Measurements from ENCODE around the gene TPST2. TPM values are rescaled to one million over a fixed set of nuclear protein-coding genes. Genes with fewer than 3 reads are reported as not detected.
"Not testable (repeated sequence)": the region's sequence is repeated elsewhere in the genome, so short reads cannot be mapped to it uniquely, and the experiment has no call there.

Gene TPST2
- polyA plus RNA-seq, 1 experiment, result 84.9 TPM

DNA sequence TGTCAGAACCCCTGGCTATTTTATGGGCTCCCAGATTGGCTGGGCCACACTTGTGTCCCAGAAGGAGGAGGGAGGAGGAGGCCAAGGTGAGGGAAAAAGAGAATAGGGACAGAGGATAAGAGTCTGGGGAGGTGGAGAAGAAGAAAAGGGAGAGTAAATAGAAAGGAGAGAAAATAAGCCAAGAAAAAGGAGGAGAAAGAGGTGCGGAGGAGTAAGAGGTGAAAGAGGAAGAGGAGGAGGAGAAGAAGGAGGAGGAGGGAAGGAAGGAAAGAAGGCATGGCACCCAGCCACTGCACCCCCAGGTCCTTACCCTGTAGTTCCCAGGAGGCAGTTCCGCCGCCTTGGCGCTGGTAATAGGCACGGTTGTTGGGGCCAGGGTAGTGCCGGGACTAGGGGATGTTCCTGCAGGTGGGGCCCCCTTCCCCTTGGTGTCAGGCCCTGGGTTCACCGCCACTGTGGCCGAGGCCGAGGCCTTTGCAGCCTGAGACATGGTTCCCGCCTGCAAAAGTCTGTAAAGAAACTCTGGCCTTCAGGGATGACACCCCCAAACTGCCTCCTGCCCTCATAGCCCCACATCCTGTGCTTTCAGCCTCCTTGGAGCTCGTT lies 26.0 kb upstream of the TPST2 start:
- Histone ChIP-seq H3K27me3 (ENCODE audit: control insufficient read depth, insufficient read depth, low read length) (peaks cover 4% of the 10 kb centered on the region), H3K4me3 (ENCODE audit: low read depth, low read length) (no peak overlapping the region), H3K36me3 (ENCODE audit: control insufficient read depth, insufficient read depth, low read length) (no peaks in the 10 kb centered on the region)
- TF ChIP-seq, protein P1, sequence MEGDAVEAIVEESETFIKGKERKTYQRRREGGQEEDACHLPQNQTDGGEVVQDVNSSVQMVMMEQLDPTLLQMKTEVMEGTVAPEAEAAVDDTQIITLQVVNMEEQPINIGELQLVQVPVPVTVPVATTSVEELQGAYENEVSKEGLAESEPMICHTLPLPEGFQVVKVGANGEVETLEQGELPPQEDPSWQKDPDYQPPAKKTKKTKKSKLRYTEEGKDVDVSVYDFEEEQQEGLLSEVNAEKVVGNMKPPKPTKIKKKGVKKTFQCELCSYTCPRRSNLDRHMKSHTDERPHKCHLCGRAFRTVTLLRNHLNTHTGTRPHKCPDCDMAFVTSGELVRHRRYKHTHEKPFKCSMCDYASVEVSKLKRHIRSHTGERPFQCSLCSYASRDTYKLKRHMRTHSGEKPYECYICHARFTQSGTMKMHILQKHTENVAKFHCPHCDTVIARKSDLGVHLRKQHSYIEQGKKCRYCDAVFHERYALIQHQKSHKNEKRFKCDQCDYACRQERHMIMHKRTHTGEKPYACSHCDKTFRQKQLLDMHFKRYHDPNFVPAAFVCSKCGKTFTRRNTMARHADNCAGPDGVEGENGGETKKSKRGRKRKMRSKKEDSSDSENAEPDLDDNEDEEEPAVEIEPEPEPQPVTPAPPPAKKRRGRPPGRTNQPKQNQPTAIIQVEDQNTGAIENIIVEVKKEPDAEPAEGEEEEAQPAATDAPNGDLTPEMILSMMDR (IDR thresholded peaks at IDR 0.05; ENCODE audit: insufficient read depth, low read depth, low read length), result no peak
- CTCF ChIA-PET, result no interaction called here
- DNase-seq (ENCODE audit: low read depth), result no peak
- POLR2A ChIA-PET, result no interaction called here

DNA sequence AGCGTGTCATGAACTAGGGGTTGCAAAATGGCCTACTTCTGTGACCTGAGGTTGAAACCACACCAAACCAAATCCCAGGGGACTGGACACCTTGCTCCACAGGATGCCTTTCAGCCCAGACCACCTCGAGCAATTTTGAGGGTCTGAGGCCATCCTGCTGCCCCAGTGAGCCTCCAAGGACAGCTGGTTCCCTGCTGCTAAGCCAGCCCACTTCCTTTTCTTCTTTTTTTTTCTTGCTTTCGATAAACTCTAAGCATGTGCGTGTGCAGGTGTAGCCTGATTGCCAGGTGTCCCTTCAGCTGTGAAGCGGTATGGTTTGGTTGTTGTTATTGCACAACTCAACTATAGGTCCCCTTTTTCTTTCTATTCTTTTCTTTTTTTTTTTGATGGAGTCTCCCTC lies 25.2 kb upstream of the TPST2 start:
- DNase-seq (ENCODE audit: low read depth), result no peak
- no peak overlapping the region for H3K4me3 ChIP-seq (ENCODE audit: low read depth, low read length)
- no peaks in the 10 kb centered on the region for H3K36me3 ChIP-seq (ENCODE audit: control insufficient read depth, insufficient read depth, low read length)
- peaks cover 4% of the 10 kb centered on the region for H3K27me3 ChIP-seq (ENCODE audit: control insufficient read depth, insufficient read depth, low read length)
- POLR2A ChIA-PET, result no interaction called here
- CTCF ChIA-PET, result no interaction called here
- TF ChIP-seq, protein P1 (IDR thresholded peaks at IDR 0.05; ENCODE audit: insufficient read depth, low read depth, low read length), result no peak

DNA sequence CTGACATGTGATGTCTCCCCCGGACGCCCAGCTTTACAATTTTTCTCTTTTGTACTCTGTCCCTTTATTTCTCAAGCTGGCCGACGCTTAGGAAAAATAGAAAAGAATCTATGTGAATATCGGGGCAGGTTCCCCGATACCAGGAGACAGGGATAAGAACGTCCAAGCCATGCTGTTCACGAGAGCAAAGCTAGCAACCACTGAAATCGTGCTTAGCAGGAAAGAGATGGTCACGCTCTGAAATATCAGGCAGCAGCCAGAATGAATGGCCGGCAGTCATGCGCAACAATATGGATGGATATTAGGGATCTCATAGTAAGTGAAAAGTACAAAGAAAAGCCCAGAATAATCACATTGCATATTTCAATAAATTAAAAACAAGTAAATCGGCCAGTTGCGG lies 24.4 kb upstream of the TPST2 start:
- no peak for DNase-seq (ENCODE audit: low read depth)
- H3K4me3 ChIP-seq (ENCODE audit: low read depth, low read length), result no peak overlapping the region
- CTCF ChIA-PET, result no interaction called here
- H3K27me3 ChIP-seq (ENCODE audit: control insufficient read depth, insufficient read depth, low read length), result peaks cover 4% of the 10 kb centered on the region
- no peaks in the 10 kb centered on the region for H3K36me3 ChIP-seq (ENCODE audit: control insufficient read depth, insufficient read depth, low read length)
- POLR2A ChIA-PET, result no interaction called here
- TF ChIP-seq, protein P1 (IDR thresholded peaks at IDR 0.05; ENCODE audit: insufficient read depth, low read depth, low read length), result no peak

DNA sequence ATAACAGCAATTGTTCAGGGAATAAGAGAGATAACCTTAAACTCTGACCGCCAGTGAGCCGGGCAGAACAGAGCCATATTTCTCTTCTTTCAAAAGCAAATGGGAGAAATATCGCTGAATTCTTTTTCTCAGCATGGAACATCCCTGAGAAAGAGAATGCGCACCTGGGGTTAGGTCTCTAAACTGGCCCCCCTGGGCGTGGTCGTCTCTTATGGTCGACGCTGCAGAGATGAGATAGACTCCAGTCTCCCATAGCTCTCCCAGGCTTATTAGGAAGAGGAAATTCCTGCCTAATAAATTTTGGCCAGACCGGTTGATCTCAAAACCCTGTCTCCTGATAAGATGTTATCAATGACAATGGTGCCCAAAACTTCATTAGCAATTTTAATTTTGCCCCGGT lies 23.8 kb upstream of the TPST2 start:
- DNase-seq (ENCODE audit: low read depth); H3K4me3 ChIP-seq (ENCODE audit: low read depth, low read length); POLR2A ChIA-PET; CTCF ChIA-PET; H3K36me3 ChIP-seq (ENCODE audit: control insufficient read depth, insufficient read depth, low read length); H3K27me3 ChIP-seq (ENCODE audit: control insufficient read depth, insufficient read depth, low read length): not testable (repeated sequence)

DNA sequence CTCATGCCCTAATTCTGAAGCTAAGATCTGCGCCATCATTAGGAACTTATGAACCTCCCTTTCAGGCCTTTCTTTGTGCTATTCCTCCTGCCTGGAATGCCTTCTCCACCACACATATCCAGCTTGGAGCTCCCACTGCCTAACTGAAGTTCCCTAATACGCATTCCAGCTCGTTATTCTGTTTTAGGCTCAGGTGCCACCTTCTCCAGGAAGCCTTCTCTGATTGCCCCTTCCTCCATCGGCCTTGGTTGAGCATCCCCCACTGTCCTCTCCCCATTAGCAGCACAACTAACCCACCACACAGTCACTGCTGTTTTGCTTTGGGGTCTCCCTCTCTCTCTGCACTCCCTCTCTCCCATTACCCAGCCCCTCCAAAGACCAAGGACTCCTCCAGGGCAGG lies 22.7 kb upstream of the TPST2 start:
- Histone ChIP-seq H3K4me3 (ENCODE audit: low read depth, low read length) (no peak overlapping the region), H3K36me3 (ENCODE audit: control insufficient read depth, insufficient read depth, low read length) (no peaks in the 10 kb centered on the region), H3K27me3 (ENCODE audit: control insufficient read depth, insufficient read depth, low read length) (peaks cover 4% of the 10 kb centered on the region)
- TF ChIP-seq, protein P1 (IDR thresholded peaks at IDR 0.05; ENCODE audit: insufficient read depth, low read depth, low read length), result no peak
- ChIA-PET POLR2A (no interaction called here), CTCF (no interaction called here)
- DNase-seq (ENCODE audit: low read depth), result no peak

DNA sequence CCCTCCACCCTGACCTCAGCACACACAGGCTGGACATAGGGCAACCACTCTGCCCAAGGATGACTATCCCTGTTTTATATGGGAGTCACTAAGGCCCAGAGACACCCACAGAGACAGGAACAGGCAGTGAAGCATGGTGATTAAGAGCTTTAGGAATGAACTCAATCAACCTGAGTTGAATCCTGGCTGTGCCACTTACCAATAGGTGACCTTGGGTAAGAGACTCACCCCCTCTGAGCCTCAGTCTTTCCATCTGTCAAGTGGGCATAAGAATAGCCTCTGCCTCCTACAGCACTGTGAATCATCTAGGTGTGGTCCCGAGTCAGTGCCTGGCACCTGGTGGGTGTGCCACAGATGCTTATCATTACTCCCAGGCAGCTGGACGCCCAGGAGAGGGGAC lies 21.1 kb upstream of the TPST2 start:
- TF ChIP-seq, protein P1 (IDR thresholded peaks at IDR 0.05; ENCODE audit: insufficient read depth, low read depth, low read length), result no peak
- no peaks in the 10 kb centered on the region for H3K36me3 ChIP-seq (ENCODE audit: control insufficient read depth, insufficient read depth, low read length)
- no peak overlapping the region for H3K4me3 ChIP-seq (ENCODE audit: low read depth, low read length)
- POLR2A ChIA-PET, result interaction anchor here (0.6 kb wide), 1 partner anchor 108 kb away, joined by 3 read pairs; no protein-coding TSS in a partner anchor
- peaks cover 4% of the 10 kb centered on the region for H3K27me3 ChIP-seq (ENCODE audit: control insufficient read depth, insufficient read depth, low read length)
- no peak for DNase-seq (ENCODE audit: low read depth)
- CTCF ChIA-PET, result interaction anchor here (0.7 to 1.3 kb wide), 2 partner anchors 11 to 54 kb away, joined by 3 read pairs; no protein-coding TSS in a partner anchor
